Fibroblast of lung (primary cell): ENCODE results near the gene GDF7. TPM values are rescaled to one million over a fixed set of nuclear protein-coding genes. Genes with fewer than 3 reads are reported as not detected.

Experiments
- DNase-seq, 2 donors: peaks; one replicate each; pipeline versions ENCODE4 v3.0.0 to v3.0.0-alpha.2; 2010; ENCODE audit warnings: low read depth in 2 of 2
- H2AFZ ChIP-seq: 2 replicates; pipeline ENCODE4 v1.5.1; 2012; ENCODE audit warnings: low read length, control low read depth, inconsistent platforms
- H3K27ac ChIP-seq: 2 replicates; pipeline ENCODE4 v1.5.1; 2011; ENCODE audit warnings: low read length, control low read depth; ENCODE audit not compliant: insufficient read depth
- H3K27me3 ChIP-seq: 2 replicates; pipeline ENCODE4 v1.5.1; 2011; ENCODE audit warnings: mild to moderate bottlenecking, low read length; ENCODE audit not compliant: control insufficient read depth, insufficient read depth
- H3K36me3 ChIP-seq: 2 replicates; pipeline ENCODE4 v1.5.1; 2011; ENCODE audit warnings: low read length; ENCODE audit not compliant: control insufficient read depth, insufficient read depth
- H3K4me1 ChIP-seq: 2 replicates; pipeline ENCODE4 v1.5.1; 2011; ENCODE audit warnings: low read length; ENCODE audit not compliant: control insufficient read depth, insufficient read depth; ENCODE audit errors: extremely low read depth
- H3K4me2 ChIP-seq: 2 replicates; pipeline ENCODE4 v1.5.1; 2011; ENCODE audit warnings: low read length, control low read depth; ENCODE audit not compliant: insufficient read depth; ENCODE audit errors: extremely low read depth
- H3K4me3 ChIP-seq, 4 experiments: fragments of 200-600 bp in 1 of 4; sonication (generic) in 1 of 4; replicated peaks in 1 of 4; 2 replicates each; pipeline ENCODE4 v1.5.1; 2011 to 2016; ENCODE audit warnings: low read length in 4 of 4, low read depth in 3 of 4, mild to moderate bottlenecking in 3 of 4, control low read depth in 2 of 4, inconsistent platforms in 1 of 4, mixed read lengths in 1 of 4; ENCODE audit not compliant: insufficient read depth in 1 of 4; ENCODE audit errors: control extremely low read depth in 1 of 4
- H3K79me2 ChIP-seq: 2 replicates; pipeline ENCODE4 v1.5.1; 2012; ENCODE audit warnings: mild to moderate bottlenecking, low read length, inconsistent platforms; ENCODE audit not compliant: control insufficient read depth, insufficient read depth
- H3K9ac ChIP-seq: 2 replicates; pipeline ENCODE4 v1.5.1; 2011; ENCODE audit warnings: mild to moderate bottlenecking, low read length, control low read depth; ENCODE audit not compliant: insufficient read depth
- H3K9me3 ChIP-seq: 2 replicates; pipeline ENCODE4 v1.5.1; 2012; ENCODE audit warnings: low read depth, low read length; ENCODE audit not compliant: control insufficient read depth, insufficient read depth
- H4K20me1 ChIP-seq: 2 replicates; pipeline ENCODE4 v1.5.1; 2011; ENCODE audit warnings: low read length; ENCODE audit not compliant: control insufficient read depth, insufficient read depth; ENCODE audit errors: extremely low read depth
- EZH2 ChIP-seq: IDR thresholded peaks from 2 replicates; pipeline ENCODE4 v1.5.1; 2012; ENCODE audit warnings: low read length, control low read depth, mild to moderate bottlenecking; ENCODE audit errors: missing control alignments
- polyA plus RNA-seq, 2 donors: library from polyadenylated mRNA; depleted of rRNA in 1 of 2; stranded (reverse) in 1 of 2; unstranded in 1 of 2; fragments of >200 nt; gene quantifications; 2 replicates each; pipeline ENCODE4 v1.2.1, GENCODE V29; 2011 to 2012; ENCODE audit warnings: missing spikeins in 1 of 2
- total RNA-seq: library from RNA; depleted of rRNA; stranded (reverse); fragments of >200 nt; gene quantifications from 2 replicates; pipeline ENCODE4 v1.2.1, GENCODE V29; 2014
- TF ChIP-seq, protein P1 (sequence below), 2 donors: IDR thresholded peaks in 1 of 2; conservative IDR thresholded peaks in 1 of 2; 1 replicate in 1 of 2; 2 replicates in 1 of 2; pipeline ENCODE4 v1.5.1; 2011 to 2012; ENCODE audit warnings: low read length in 2 of 2, control low read depth in 1 of 2, inconsistent platforms in 1 of 2, low read depth in 1 of 2, mild to moderate bottlenecking in 1 of 2

GDF7 gene
- total and polyA plus RNA-seq, 2 donors (not counting 1 experiment from before 2014, with no cell fraction given): 0.33 TPM; not detected in 1

- Histone ChIP-seq H4K20me1 (no peaks in the 10 kb centered on the region), H3K4me2 (no peak overlapping the region), H2AFZ (no peak overlapping the region), H3K9me3 (no peaks in the 10 kb centered on the region), H3K4me1 (peaks cover 9% of the 10 kb centered on the region), H3K27me3 (no peaks in the 10 kb centered on the region), H3K36me3 (peaks cover 9% of the 10 kb centered on the region), H3K79me2 (peaks cover 24% of the 10 kb centered on the region), H3K4me3 (peak overlapping the region in 1 of 4 experiments; percentile 99), H3K27ac (no peak overlapping the region), H3K9ac (no peak overlapping the region)
- DNase-seq: no peak
- TF ChIP-seq EZH2: no peak
- TF ChIP-seq, protein P1, sequence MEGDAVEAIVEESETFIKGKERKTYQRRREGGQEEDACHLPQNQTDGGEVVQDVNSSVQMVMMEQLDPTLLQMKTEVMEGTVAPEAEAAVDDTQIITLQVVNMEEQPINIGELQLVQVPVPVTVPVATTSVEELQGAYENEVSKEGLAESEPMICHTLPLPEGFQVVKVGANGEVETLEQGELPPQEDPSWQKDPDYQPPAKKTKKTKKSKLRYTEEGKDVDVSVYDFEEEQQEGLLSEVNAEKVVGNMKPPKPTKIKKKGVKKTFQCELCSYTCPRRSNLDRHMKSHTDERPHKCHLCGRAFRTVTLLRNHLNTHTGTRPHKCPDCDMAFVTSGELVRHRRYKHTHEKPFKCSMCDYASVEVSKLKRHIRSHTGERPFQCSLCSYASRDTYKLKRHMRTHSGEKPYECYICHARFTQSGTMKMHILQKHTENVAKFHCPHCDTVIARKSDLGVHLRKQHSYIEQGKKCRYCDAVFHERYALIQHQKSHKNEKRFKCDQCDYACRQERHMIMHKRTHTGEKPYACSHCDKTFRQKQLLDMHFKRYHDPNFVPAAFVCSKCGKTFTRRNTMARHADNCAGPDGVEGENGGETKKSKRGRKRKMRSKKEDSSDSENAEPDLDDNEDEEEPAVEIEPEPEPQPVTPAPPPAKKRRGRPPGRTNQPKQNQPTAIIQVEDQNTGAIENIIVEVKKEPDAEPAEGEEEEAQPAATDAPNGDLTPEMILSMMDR (conservative IDR thresholded peaks at IDR 0.05 in 1 of 2, IDR thresholded peaks at IDR 0.05 in 1 of 2; ENCODE audit: low read depth in 1 of 2, low read length in 2 of 2): no peak
Measured at GRCh38 chr2:20648831-20649230, 18.1 kb upstream of the GDF7 start.

GRCh38 chr2:20649576-20649975 lies 17.4 kb upstream of the GDF7 start:
- no peak for TF ChIP-seq EZH2
- TF ChIP-seq, protein P1 (conservative IDR thresholded peaks at IDR 0.05 in 1 of 2, IDR thresholded peaks at IDR 0.05 in 1 of 2; ENCODE audit: low read depth in 1 of 2, low read length in 2 of 2): no peak
- H3K4me1 ChIP-seq: peaks cover 9% of the 10 kb centered on the region
- peaks cover 24% of the 10 kb centered on the region for H3K79me2 ChIP-seq
- DNase-seq: no peak
- peaks cover 8% of the 10 kb centered on the region for H3K36me3 ChIP-seq
- H2AFZ ChIP-seq: no peak overlapping the region
- H3K9ac ChIP-seq: no peak overlapping the region
- no peaks in the 10 kb centered on the region for H3K27me3 ChIP-seq
- peak overlapping the region in 3 of 4 experiments; percentile 90 to 99 (median 99) for H3K4me3 ChIP-seq
- H3K9me3 ChIP-seq: no peaks in the 10 kb centered on the region
- no peaks in the 10 kb centered on the region for H4K20me1 ChIP-seq
- peak overlapping the region; percentile 92 for H3K4me2 ChIP-seq
- no peak overlapping the region for H3K27ac ChIP-seq

GRCh38 chr2:20649976-20650375 lies 17.0 kb upstream of the GDF7 start:
- H3K27me3 ChIP-seq: no peaks in the 10 kb centered on the region
- H3K4me3 ChIP-seq: peak overlapping the region; percentile 90 to 99 (median 98)
- H4K20me1 ChIP-seq: no peaks in the 10 kb centered on the region
- peak overlapping the region; percentile 98 for H3K9ac ChIP-seq
- H3K79me2 ChIP-seq: peaks cover 24% of the 10 kb centered on the region
- TF ChIP-seq, protein P1 (conservative IDR thresholded peaks at IDR 0.05 in 1 of 2, IDR thresholded peaks at IDR 0.05 in 1 of 2; ENCODE audit: low read depth in 1 of 2, low read length in 2 of 2): no peak
- no peak for TF ChIP-seq EZH2
- peaks cover 9% of the 10 kb centered on the region for H3K4me1 ChIP-seq
- no peak for DNase-seq
- peak overlapping the region; percentile 94 for H3K27ac ChIP-seq
- H2AFZ ChIP-seq: no peak overlapping the region
- H3K4me2 ChIP-seq: peak overlapping the region; percentile 92
- H3K36me3 ChIP-seq: peaks cover 5% of the 10 kb centered on the region
- no peaks in the 10 kb centered on the region for H3K9me3 ChIP-seq
